DMS 273 (cell line): ENCODE measurements around the gene NRG3.
A peak's percentile ranks its signal among the peaks of the same experiment; 100 is the strongest.

Source experiments
- DNase-seq: peaks from one replicate; lab custom pipeline; 2025; ENCODE audit not compliant: unreplicated experiment; lab: John Stamatoyannopoulos, UW

NRG3 gene

DNA sequence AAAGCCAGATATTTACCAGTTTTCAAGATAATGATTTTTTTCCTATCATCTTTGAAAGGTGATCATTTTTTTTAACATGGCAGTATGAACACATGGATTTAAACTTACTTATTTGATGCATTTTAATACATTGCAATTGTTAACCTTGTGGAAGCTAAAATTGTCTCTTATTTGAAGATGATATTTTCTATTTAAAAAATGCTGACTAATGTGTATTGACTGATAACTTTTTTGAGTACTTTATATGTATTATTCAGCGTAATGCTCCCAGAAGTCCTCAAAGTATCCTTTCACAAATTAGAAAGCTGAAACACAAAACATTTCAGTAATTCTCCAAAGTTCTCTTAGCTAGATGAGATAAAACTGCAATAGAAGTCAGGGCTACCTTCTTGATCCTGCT is 677.3 kb downstream of the NRG3 start:
- DNase-seq, result no peak

DNA sequence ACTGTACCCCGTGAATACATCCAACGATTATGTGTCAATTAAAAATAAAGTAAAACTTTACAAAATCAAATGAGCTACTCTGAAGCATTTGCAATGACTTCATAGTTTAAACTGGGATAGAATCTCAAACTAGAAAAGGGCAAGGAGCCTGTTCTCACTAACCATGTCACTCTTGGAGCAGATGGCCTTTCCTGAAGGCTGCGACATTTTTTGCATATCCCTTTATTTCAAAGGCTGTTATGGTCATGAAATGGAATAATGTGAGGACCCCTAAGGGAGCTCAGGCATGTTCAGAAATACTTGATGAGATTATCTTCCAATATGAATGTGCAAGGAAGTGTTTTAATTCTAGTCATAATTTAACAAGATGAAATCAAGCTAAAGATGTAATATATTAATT is 679.4 kb downstream of the NRG3 start:
- DNase-seq, result no peak

DNA sequence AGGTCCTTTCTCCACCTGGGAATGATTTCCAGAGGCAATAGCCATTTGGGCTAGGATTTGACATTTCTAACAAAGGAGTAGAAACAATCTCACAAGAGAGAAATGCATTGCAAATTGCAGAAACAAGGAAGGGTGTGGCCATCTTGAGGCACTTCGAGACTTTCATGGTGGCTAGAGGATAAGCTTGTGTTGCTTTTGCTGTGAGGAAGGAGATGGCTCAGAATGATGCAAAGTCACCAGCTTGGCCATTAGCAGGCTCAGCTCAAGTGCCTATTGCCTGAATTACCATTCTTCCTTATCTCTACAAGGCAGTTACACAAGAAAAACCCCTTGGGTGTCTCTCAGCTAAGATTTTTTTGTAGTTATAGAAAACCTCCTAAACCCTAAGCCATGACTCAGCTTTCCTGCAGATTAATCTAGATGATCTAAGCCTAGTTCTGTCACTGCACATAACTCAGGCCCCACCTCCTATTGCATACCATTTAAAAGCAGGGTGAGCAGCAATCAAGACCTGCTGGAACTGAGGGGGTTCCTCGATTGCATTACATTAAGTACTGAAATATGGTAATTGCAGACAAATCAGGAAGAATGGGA is 683.1 kb downstream of the NRG3 start:
- no peak for DNase-seq

DNA sequence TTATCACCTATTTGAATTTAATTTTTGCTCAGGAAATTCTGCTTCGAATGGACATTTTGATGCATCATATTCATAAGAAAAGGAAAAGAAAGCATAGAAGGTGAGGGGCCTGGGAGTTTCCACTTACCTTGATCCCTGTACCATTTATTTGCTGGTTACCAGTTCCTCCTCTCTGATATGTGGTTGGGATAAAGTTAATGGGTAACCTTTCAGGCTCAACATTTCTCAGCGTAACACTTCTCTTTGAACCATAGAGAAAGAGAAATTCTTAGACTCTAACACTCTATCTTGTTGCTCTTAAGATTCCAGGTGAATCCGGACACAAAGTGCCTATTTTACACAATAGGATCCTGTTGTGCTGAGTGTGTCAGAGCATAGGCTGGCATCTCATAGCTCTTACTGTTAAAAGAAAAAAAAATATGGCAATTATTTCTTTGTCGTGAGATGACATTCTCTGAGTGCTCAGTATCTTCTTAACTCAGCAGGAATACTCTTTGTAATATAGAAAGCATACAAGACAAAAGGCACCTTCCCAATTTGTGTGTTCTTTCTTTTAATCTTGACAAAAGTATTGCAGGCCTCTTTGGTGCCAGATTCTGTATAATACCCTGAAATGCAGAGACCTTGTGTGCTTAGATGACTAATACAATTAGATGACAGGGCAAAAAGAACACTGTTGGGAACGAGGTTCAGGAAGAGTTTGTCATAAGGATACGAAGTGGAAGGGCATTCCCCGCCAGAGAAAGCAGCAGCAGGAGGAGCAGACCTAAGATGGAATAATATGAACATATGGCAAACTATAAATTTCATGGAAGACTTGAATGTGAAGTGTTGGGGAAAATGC is 689.6 kb downstream of the NRG3 start:
- peak; percentile 50 for DNase-seq

DNA sequence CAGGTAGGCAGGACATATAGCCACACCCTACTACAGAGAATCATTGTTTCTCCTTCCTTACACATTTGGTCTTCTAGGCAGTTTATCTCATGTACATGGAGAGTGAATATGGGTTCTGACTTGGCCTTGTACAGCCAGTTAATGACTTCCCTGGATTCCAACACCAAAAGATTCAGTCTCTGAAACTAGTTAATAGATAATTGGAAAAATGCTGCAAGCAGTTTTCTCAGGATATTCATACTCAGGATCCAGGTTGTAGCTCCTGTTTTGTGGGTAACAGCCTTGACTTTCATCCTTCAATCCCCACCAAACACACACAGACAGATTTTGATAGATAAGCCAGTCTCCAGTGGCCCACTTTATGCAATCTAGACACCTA is 690.2 kb downstream of the NRG3 start:
- DNase-seq, result no peak

DNA sequence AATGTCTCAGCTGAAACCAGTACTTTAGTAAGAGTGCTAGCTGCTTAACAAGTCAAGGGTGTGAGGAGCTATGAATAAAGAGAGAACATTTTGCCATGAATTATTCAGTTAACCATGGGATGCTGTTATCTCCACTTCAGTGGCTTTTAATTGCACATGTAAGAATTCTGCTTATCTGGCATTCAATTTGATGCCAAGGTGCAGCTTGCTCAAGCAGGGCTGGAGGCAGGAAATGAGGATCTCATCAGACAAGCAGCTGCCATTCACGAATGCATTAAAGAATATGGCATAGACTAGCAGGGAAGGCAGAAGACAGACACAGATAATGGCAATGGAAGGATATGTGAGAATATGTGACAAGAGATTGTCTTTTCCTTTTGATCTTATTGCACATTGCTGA is 697.8 kb downstream of the NRG3 start:
- peak; percentile 81 for DNase-seq

DNA sequence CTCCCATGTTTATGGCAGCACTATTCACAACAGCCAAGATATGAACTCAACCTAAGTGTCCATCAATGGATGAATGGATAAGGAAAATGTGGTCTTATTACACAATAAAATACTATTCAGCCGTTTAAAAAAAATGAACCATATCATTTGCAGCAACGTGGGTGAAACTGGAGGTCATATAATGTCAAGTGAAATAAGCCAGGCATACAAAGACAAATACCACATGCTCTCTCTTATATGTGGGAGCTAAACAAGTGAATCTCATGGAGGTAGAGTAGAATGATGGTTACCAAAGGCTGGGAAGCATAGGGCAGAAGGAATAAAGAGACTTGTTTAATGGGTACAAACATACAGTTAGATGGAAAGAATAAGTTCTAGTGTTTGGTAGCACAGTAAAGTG is 699.1 kb downstream of the NRG3 start:
- no peak for DNase-seq

DNA sequence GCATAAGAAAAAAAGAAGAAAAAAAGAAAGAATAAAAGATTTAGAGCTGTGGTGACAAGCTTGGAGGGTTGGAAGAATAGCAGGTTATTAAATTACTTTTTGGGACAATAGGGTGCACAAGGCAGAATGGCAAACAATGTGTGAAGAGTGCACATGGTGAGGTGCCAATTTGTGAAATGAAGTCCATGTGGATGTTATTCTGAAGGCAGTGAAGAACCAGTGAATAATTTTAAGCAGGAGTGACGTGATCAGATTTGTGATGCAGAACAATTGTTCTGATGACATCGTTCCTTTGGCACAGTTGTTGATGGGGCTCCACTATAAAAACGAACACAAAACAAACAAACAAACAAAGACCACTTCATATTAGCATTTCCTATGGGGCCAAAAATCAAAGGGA is 700.3 kb downstream of the NRG3 start:
- DNase-seq, result no peak

DNA sequence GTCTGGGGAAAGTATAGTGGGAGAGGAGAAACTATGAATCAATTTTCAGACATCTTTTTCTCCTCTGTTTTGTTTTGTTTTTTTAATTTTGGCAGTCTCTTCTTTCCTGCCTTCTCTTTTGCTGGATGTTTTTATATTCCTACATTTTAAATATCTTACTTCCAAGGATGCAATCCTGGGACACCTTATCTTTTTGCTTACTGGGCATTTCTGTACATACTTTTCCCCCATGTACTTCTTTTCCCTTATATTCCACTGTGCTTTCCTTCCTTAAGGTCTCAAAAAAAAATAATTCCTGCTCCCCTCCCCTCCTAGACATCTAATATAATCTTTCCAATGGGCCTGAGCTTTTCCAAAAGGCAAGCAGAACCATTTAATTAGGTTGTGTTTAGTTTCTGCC is 701.1 kb downstream of the NRG3 start:
- no peak for DNase-seq

DNA sequence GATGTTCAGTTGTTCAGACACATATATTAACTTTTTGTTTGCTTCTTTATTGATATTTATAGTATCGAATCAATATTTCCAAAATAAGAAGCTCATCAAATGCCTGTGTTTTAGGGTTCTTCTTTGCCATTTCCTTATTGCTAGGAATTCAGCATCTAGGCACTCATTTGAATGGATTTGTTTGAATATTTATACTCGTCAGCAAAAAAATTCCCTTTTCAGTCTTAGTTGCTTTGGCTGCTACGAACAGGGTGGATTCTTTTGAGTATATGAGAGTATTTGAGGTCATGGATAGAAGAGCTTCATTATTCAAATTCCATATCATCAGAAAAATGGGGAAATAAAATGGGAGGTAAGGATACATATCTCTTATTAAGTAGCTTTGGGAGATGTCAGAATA is 706.9 kb downstream of the NRG3 start:
- DNase-seq, result no peak

DNA sequence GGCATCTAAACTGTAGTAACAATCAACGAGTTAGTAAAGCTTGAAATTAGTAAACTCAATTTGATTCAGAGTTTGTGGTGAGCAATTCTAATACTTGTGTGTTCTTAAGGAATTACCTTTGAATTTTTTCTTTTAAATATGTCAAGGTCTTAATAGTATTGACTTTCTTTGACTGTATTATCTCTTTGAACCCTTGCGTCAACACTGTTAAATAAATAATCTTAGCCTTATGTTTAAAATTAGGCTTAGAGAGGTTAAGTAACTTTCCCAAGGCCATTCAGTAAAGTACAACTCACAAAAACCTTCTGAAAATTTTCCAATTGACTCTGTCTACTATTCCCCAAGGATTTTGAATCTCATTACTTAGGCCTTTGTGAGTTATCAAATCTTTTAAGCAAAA is 716.4 kb downstream of the NRG3 start:
- no peak for DNase-seq

DNA sequence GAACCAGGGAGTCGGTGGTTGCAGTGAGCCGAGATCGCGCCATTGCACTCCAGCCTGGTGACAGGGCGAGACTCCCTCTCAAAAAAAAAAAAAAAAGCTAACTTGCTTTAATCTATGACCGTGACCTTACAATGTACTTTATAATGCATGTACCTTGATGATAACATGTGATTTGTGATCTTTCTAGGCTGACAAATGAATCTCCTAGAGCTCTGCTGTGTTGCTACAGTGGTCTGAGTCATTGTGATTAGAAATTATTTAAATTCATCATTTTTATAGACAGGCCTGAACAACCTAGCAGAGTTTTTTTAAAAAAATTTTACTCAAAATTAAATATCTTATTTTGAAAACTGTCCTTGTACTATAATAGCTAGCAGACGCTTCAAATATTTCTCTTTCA is 722.8 kb downstream of the NRG3 start:
- DNase-seq, result no peak

DNA sequence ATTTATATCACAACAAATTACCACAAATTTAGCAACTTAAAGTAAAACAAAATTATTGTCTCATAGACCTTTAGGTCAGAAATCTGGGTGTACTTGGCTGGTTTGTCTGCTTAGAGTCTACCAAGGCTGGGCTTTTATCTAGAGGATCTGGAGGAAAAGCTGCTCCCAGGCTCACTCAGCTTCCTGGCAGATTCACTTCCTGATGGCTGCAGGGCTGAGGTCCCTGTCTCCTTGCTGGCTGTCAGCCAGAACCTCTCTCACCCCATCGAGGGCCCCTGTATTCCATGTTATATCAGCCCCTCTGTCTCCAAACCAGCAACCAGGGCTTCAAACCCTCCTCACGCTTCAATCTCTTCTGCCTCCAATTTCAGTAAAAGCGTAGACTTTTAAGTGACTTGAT is 734.9 kb downstream of the NRG3 start:
- no peak for DNase-seq

DNA sequence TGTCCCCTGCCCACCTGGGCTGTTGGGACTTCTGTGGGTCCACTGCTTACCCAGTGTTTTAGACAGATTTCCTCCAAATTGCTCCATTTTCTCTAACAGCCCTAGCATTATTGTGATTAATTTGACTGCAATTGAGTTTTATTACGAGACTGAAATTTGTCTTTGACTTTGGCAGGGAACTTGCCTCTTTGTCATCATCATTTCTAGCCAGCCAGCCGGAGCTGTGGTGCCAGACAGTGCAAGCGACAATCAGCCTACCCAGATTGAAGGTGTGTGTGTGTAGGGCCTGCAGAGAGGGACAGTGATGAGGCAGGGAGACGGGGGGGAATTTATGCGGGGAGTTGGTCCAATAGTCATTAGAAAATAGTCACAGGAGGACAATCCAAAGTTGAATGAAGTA is 743.0 kb downstream of the NRG3 start:
- no peak for DNase-seq

DNA sequence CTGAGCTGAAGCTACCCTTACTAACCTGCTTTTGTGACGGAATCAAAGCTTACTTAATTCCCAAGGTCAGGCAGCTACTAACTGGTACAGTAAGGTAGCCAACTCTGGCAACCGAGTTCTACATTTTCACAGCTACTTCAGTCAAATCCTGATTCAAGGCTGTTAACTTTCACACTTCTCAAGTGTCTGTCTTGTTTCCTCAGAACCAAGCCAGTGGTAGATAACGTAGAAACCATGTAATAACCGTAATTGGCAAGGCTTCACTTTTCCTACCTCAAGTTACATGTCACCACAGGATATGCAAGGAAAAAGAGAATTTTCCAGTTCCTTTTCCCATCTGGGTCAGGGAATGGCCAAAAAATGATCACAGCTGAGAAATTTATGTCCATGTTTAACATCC is 746.7 kb downstream of the NRG3 start:
- no peak for DNase-seq

DNA sequence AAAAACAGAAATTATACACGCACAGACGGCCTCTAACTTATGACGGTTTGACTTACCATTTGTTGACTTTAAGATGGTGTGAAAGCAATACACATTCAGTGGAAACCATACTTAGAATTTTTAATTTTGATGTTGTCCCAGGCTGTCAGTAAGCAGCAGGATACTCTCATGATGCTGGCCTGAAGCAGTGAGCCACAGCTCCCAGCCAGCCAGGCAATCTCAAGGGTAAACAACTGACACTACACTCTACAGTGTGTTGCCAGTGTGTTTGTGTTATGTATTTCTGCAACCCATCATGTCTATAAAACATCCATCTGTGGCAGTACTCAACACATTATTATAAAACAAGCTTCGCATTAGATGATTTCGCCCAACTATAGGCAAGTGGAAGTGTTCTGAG is 747.5 kb downstream of the NRG3 start:
- no peak for DNase-seq

DNA sequence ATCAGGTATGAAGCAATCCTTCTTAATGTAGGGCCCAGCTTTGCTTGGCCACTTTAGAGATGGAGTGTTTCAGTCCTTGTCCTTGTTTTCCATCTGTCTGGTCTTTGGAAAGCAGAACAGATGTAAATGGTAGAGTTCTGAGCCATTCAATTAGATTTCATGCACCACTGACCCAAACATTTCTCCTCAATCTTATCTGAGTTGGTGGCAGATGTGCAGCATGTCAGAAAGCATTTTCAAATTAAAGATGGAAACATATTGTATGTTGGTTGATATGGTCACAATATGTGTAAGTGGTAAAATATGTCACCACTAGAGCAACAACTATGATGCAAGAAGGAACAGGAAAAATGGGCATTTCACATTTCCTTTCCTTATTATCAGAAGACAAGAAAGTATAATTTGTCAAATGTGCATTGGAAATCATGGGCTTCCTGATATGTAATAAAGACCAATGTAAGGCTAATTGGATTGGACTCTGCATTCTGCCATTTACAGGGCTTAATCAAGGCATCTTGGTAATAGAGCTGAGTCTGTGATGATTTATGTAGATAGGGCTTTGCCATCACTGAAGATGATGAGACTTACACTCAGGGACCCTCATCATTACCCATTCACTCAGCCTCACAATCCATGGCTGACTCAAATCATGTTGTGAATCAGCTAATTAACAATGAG is 750.7 kb downstream of the NRG3 start:
- DNase-seq, result peak; percentile 53

DNA sequence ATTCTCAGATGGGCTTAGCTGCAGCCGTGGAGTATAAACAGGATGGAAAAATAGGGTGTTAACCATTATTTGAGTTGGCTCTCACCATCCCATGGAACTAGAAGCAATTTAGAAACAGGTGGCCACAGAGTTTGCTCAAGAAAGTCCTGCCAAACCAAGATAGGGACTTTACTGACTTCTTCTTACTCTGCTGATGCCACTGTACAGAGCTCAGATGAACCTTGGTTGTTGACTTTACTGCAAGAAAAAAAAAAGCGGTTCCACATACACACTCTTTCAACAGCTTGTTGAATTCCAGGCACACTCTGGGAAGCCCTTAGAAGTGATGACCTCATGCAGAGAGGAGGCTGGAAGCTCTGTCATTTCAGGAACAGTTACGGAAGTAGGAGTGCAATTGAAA is 753.4 kb downstream of the NRG3 start:
- peak; percentile 23 for DNase-seq

DNA sequence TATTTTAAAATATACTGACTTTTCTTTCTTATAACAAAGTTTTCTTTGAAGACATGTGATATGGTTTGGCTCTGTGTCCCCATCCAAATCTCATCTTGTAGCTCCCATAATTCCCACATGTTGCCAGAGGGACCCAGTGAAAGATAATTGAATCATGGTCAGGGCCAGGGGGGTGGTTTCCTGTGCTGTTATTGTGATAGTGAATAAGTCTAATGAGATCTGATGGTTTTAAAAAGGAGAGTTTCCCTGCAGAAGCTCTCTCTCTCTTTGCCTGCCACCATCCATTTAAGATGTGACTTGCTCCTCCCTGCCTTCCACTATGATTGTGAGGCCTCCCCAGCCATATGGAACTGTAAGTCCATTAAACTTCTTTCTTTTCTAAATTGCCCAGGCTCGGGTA is 768.1 kb downstream of the NRG3 start:
- no peak for DNase-seq

DNA sequence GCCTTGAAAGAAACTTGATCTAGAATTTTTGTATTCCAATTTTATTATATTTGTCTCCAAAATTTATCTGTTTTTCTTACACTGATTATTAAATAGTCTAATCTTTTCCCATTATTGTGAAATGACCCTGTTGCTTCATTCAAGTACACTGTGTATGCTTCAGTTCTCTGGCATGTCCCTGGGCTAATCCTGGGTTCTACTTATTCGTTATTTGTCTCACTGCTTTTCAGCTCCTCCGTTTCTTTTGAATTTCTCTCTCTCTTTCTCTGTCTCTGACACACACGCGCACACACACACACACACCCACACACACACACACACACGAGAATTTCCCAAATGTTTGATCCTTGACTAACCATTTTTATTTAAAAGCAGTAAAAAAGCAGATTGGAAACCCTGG is 768.6 kb downstream of the NRG3 start:
- no peak for DNase-seq

DNA sequence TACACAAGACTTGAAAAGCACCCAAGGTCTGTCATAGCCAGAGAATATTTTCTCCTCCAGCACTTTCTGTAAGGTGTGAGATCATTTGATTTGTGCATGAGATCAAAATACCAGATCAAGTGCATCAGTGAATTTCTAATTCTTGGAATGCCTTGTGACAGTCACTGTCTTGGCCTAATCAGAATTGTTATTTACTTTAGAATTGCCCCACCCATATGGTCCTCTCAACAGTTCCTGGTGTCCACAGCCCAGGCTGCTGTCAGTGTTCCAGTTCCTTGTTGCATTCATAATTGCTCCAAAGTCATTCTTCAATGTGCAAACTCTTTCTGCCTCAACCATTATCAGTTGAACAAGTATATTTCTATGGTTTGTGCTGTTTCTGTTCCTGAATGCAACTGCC is 770.2 kb downstream of the NRG3 start:
- no peak for DNase-seq
